Hematopoietic multipotent progenitor cell treated with erythropoietin and hydrocortisone succinate and interleukin-3 and kit ligand, for 8 days (in vitro differentiated cells): ENCODE measurements around the gene CD99L2.
"Not testable (repeated sequence)": the region's sequence is repeated elsewhere in the genome, so short reads cannot be mapped to it uniquely, and the experiment has no call there.

Experiments used
- DNase-seq: peaks from one replicate; pipeline ENCODE4 v3.0.0-alpha.2; 2015

CD99L2 gene

DNA sequence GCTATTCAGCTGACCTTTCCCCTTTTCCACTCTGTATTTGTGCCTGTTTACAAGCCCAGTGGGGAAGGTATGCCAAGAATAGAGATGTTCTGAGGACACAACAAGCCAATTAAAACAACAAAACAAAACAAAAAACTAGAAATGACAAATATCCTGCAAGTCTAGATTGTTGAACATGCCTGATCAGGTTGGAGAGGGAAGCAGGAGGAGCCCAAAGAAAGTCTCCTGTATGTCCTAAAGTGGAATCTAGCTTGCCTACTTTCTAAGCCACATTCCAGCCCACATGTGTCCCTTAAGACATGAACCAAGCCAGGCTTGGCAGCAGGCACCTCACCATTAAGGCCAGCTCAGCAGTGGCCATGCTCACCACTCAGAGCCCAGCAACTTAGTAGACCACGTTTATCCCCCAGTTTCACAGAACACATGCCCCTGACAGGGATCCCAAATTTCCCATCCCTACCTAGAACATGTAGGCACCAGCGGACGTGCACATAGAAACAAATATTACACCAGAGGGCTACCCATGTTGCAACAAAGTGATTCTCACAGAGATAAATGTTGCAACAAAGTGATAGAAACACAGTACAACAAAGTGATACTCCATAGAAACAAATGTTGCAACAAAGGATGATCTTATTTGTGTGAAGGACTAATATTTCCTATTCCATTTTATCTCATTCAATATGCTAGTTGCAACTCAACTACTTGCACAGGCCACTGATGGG, 48.3 kb downstream of the CD99L2 start:
- DNase-seq, result no peak

DNA sequence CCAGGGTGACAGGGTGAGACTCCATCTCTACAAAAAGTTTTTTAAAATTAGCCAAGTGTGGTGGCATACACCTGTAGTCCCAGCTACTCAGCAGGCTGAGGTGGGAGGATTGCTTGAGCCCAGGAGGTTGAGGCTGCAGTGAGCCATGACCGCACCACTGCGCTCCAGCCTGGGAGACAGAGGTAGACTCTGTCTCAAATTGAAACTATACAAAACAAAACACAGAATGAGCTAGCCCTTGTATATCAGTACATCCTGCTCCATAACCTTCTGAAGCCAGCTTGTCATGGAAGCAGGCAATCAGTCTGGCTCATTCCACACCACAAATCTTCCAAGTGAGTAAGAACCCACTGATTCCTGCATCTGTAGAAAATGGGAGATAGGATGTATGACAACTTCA, 49.0 kb downstream of the CD99L2 start:
- no peak for DNase-seq

DNA sequence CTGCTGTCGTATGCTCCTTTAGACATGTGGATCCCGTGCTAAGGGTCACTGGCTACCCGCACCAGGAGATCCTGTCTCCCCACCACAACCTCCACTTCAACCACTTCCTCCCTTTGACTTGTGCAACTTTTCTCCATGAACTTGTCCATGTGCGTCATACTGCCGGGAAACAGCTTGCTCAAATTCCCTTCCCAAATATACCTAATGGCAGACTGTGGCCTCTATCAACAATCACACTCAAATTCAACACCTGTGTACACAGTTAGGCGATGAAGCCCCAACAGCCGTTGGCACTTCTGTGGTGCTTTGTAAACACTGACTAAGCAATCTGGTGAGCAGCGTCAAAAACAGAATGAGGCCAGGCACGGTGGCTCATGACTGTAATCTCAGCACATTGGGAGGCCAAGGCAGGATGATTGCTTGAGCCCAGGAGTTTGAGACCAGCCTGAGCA, 49.5 kb downstream of the CD99L2 start:
- no peak for DNase-seq

DNA sequence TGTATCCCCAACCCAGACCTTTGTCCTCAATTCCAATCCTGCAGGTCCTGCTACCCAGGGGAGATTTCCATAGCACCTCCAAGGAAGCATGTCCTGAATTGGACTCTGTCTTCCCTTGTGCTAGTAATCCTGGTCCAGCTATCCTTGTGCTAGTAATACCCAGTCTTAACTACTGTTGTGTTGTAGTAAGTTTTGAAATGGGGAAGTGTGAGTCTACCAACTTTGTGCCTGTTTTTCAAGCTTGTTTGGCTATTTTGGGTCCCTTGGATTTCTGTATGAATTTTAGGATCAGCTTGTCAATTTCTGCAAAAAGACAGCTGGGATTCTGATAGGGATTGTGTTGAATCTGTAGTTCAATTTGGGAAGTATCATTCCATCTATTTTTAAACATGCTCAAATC, 51.4 kb downstream of the CD99L2 start:
- no peak for DNase-seq

DNA sequence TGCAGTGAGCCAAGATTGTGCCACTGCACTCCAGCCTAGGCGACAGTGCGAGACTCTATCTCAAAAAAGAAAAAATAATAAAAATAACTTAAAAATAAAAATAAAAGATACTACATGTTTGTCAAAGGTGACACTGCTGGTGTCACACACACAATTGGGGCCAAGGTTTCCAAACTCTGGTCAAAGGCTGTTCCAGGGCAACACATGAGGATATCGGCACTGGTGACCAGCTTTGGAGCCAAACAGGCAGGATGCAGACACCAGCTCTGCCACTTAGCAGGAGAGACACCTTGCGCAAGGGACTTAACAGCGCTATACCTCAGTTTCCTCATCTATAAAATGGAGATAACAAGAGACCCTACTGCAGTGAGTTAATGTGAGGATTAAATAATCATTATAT, 52.3 kb downstream of the CD99L2 start:
- DNase-seq, result no peak

DNA sequence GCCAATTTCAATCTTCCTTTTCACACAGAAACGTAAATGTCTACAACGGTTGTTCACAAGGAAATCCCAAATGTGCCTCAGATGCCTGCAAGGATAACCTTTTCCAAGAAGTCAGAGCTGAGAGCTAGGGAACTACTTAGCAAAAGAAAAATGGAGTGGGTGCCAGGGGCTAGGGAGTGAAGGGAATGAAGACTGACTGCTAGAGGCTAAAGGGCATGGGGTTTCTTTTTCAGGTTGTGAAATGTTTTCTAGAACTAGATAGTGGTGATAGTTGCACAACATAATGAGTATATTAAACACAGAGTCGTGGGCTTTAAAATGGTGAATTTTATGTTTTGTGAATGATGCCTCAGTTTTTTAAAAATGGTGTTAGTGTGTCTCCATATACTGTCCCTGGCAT, 53.4 kb downstream of the CD99L2 start:
- no peak for DNase-seq

DNA sequence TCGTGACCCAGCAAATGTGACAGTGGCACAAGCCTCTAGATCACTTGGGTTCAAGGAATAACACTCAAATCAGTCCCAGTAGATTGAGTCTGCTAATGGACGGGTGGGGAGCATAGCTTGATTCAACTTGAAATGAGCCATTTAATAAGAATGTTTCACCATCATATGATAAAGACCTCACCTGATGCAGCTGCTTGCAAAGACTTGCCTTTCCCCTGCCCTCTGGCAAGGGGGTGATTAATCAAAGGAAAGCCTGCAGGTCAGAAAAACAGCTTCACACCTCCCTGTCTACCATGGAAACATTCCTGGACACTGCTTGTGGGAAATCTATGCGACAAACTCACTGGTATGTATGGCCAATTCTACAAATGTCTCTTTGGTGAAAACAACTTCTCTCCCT, 54.5 kb downstream of the CD99L2 start:
- no peak for DNase-seq

DNA sequence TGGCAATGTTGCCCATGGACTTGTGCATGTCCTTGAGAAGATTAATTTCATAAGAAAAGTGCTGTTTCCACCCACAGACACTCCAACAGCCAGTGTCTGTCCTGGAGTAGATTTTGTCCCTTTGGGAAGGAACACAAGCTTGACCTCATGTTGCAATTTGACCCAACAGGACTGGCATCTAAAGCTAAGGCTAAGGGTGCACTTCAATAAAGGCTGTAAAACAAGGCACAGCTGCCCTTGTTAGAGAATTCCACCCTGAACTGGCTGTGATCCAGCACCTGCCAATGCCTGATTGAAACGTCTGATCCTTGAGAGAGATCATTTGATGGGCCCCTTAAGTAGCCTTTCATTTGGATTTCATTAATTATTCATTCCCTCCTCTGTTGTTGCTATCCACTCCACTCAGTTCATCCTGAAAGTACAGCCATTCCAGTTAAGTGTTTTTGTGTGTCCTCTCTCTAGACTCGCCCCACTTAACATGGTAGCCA, 56.2 kb downstream of the CD99L2 start:
- DNase-seq, result no peak

DNA sequence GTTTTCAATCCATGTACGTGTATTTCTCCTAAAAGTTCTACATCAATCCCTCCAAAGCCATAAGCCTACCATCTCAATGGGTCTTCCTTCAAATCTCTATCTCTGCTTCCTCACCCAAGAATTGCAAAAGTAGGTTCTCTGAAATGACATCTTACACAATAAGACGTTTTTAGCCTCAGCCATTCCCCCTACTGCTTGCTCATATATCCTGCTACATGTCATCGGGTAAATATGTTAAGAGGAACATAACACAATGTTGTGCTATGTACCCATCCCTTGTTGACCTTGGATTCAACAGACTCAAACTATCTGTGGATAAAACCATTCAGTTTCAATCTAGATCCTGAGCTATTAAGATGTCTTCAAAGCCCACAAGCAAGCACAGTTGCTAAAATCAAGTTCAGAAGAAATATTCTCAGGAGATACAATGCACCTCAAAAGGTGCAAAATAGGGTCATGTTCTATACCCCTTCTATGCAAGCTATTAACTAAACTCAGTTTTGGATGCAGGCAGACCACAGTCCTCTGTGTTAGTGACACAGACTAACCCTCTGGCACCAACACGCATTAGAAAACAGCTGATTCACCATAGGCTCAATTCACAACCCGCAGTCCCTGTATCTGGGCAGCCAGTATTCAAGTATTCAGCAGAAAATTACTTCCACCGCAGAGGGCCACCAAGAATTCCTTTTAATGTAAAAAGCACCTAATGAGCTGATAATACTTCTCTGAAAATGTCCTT, 56.8 kb downstream of the CD99L2 start:
- peak; percentile 4 for DNase-seq

DNA sequence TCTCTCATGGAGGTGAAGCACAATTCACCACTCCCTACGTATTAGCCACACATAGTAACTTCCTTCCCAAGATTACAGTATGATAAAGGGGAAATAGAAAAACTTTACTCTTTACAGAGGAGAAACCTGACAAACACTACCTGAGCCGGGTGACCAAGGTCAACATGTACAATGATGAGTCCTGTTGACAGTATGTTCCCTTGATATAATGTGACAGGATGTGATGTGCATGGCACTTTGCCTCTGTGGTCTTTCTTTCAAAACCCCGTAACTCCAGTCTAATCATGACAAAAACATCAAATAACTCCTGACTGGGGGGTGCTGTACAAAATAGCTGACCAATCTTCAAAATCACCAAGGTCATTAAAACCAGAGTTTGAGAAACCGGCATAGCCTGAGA, 60.6 kb downstream of the CD99L2 start:
- no peak for DNase-seq

DNA sequence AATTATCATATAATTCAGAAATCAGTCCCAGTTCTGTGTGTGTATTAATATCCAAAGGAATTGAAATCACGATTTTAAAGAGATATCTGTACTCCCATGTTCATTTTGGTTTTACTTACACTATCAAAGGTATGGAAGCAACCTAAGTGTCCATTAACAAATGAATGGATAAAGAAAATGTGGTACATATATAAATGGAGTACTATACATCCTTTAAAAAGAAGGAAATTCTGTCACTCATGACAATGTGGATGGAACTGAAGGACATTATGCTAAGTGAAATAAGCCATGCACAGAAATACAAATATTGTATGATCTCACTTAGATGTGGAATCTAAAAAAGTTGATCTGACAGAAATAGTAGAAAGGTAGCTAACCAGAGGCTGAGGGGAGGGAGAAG, 63.8 kb downstream of the CD99L2 start:
- DNase-seq, result no peak

DNA sequence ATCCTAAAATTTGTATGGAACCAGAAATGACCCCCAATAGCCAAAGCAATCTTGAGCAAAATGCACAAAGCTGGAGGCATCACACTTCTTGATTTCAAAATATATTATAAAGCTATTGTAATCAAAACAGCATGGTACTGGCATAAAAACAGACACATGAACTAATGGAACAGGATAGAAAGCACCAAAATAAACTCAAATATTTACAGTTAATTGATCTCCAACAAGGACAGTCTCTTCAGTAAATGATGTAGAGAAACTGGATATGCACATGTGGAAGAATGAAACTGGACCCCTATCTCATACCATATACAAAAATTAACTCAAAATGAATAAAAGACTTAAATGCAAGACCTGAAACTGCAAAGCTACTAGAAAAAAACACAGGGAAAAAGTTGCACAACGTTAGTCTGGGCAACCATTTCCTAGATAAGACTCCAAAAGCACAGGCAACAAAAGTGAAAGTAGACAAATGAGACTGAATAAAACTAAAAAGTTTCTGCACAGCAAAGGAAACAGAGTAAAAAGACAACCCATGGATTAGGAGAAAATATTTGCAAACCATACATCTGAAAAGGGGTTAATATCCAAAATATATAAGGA, 64.9 kb downstream of the CD99L2 start:
- DNase-seq, result no peak

DNA sequence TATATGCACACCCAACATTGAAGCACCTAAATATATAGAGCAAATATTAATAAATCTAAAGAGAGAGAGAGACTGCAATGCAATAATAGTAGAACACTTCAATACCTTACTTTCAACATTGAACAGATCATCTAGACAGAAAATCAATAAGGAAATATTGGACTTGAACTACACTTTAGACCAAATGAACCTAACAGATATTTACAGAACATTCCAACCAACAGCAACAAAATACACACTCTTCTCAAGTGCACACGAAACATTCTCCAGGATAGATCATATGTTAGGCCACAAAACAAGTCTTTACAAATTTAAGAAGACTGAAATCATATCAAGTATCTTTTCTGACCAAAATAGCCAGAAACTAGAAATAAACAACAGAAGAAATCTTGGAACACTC, 66.6 kb downstream of the CD99L2 start:
- no peak for DNase-seq

DNA sequence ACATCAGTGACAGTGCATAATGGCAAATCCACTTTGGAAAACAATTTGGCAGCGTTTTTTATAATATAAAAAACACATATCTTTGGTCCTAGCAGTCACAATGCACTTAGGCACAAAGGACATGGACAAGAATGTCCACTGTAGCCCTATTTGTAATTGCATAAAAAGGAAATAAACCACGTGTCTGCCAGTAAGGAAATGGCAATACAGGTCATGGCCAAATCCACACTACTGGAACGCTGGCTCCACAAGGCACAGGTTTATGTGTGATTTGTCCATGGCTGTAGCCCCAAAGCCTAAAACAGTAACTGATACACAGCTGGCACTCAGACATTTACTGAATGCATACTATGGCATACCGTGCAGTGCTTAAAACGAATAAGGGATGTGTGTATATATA, 69.7 kb downstream of the CD99L2 start:
- no peak for DNase-seq

DNA sequence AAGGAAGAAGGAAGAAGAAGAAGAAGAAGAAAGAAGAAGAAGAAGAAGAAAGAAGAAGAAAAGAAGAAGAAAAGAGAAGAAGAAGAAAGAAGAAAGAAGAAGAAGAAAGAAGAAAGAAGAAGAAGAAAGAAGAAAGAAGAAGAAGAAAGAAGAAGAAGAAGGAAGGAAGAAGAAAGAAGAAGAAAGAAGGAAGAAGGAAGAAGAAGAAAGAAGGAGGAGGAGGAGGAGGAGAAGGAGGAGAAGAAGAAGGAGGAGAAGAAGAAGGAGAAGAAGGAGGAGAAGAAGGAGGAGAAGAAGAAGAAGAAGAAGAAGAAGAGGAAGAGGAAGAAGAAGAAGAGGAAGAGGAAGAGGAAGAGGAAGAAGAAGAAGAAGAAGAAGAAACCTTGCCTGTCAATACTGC, 74.1 kb downstream of the CD99L2 start:
- not testable (repeated sequence) for DNase-seq

DNA sequence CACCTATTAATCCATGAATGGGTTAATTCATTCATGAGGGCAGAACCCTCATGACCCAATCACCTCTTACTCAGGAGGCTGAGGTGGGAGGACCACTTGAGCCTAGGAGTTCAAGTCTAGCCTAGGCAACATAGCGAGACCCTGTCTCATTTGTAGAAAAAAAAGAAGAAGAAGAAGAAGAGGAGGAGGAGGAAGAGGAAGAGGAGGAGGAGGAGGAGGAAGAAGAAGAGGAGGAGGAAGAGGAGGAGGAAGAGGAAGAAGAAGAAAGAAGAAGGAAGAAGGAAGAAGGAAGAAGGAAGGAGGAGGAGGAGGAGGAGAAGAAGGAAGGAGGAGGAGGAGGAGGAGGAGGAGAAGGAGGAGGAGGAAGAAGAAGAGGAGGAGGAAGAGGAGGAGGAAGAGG, 74.6 kb downstream of the CD99L2 start:
- DNase-seq, result not testable (repeated sequence)

DNA sequence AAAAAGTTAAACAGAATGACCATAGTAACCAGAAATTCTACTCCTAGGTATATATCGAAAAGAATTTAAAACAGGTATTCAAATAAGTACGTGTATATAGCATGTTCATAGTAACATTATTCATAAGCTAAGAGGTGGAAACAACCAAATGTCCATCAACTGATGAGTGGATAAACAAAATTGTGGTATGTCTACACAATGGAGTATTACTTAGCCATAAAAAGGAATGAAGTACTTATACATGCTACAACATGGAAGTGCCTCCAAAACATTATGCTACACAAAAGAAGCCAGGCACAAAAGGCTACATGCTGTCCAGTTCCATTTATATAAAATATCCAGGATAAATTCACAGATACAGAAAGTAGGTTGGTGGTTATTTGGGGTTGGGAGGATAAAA, 76.5 kb downstream of the CD99L2 start:
- no peak for DNase-seq

DNA sequence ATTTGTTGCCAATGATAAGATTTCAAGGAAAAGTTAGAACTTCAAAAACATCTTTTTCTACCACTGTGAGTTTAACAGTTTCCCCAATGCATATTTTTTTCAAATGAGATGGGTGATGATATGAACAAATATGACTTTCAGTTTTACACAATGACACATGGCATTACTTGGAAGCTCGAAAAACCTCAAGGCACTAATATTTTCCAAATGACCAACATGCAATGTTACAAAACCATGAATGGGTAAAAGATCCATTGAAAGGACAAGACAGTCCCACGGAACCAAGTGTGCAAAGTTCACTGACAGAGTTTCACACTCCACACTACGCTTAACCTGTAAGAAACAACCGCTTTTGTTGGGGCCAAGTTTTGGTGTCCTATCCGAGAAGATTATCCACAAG, 84.5 kb downstream of the CD99L2 start:
- no peak for DNase-seq

DNA sequence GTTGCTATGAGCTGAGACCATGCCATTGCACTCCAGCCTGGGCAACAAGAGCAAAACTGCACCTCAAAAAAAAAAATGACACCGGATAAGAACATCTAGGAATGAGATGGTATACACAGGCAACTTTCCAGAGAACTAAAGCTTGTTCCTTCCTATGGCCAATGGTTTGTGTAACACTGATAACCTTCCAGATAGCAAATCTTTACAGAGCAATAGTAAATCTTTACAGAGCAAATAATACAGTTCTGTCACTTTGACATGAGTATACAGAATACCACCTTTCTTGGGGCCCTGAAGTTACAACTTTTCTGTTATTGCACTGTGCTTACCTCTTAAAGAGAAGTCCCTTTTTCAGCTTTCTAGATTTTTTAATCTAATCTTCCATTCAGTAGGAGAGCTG, 91.6 kb downstream of the CD99L2 start:
- DNase-seq, result no peak

DNA sequence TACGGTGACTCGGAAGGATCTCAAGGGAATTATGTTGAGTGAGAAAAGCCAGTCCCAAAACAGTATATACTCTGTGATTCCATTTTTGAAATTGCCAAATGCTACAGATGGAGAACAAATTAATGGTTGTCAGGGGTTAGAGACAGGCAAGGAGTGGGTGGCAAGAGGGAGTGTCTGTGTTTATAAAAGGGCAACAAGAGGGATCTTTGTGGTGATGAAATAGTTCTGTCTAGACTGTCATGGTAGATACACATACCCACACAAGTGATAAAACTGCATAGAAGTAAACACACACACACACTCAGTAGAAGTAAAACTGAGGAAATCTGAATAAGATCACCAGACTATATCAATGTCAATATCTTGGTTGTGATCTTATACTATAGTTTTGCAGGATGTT, 92.7 kb downstream of the CD99L2 start:
- DNase-seq, result no peak

DNA sequence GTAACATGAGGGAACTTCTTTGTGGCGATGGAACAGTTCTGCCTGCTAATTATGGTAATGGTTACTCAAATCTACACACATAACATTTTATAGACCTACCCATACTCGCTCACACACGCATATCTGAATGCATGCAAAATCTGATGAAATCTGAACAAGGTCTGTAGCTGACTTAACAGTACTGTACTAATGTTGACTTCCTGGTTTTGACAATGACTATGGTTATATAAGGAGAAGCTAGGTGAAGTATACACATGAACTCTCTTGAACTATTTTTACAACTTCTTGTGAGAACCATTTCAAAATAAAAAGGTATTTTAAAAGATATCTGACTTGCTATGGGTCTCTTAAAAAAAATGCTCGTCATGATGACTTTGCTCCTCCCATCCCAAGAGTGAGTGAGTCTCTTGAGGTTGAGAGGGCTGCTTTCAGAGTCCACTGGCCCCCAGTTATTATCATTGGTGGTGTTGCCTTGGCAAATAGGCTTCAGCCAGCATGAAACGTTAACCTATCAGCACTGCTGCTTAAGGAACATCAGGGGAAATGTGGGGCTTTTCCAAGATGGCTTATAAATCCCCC, 105.4 kb downstream of the CD99L2 start:
- DNase-seq, result no peak

DNA sequence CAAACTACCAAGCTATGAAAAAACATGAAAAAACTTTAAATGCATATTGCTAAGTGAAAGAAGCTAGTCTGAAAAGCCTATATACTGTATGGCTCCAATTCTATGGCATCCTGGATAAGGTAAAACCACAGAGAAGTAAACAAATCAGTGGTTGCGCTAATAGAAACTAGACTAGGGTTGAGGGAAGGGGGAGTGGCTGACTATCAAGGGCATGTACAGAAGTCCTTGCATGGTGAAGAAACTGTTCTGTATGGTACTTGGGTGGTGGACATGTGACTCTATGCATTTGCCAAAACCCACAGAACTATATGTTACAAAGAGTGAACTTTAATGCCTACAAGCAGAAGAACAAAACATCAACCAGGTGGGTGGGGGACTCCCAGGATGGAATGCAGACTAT, 108.4 kb downstream of the CD99L2 start:
- DNase-seq, result no peak

DNA sequence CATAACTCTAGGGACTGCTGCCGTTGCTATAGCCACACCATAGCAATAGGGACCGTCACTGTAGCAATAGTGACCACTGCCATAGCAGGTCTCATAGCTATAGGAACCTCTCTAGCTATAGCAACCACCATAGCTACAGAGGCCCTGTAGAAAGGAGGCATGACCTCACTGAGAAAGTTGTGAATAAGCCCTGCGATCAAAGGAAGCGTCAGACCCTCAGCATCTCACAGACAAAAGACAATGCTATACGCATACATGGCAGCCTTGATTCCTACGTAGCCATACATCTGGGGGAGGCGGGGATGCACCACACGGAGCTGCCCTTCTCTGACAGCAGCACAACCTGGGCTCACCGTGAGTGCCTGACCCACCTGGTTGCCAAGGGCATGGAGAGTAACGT, 116.8 kb downstream of the CD99L2 start:
- no peak for DNase-seq

DNA sequence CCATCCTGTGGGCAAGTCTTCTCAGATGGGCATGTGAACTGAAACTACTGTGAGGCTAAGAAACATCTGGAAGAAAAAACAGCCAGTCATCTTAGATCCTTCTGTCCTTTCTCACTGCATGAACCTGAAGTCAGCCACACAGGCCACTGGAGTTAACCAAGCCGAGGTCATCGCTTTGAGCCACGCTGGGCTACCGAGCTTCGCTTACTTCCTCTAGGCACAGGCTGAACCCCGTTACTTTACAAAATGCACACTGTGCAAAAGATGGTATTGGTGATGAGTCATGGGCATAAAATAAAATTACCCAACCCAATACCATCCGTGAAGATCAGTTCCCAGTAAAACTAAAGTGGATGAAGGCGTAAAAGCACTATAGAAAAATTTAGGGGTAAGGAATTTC, 119.1 kb downstream of the CD99L2 start:
- no peak for DNase-seq
